Measurements from ENCODE around the gene KRTAP2-3.

GRCh38 chr17:41098042-41098441, 38.1 kb upstream of the KRTAP2-3 start, which contains the start of gene KRTAP4-8:
- no peak for TF ChIP-seq POLR2A (IDR thresholded peaks at IDR 0.05; ENCODE audit: low read length)
- no peak for TF ChIP-seq GATA1 (IDR thresholded peaks at IDR 0.05; ENCODE audit: low read depth, low read length)
